Osteoblast (primary cell): ENCODE results near the gene VTN. TPM values are rescaled to one million over a fixed set of nuclear protein-coding genes. Genes with fewer than 3 reads are reported as not detected.

Experiments used
- DNase-seq: peaks from one replicate; pipeline ENCODE4 v3.0.0; 2011; ENCODE audit warnings: low spot score, mixed read lengths; ENCODE audit not compliant: insufficient read length; ENCODE audit errors: missing footprints
- H2AFZ ChIP-seq: 2 replicates; pipeline ENCODE4 v1.6.0; 2011; ENCODE audit warnings: mild to moderate bottlenecking, low read length
- H3K27ac ChIP-seq: 2 replicates; pipeline ENCODE4 v1.5.1; 2011; ENCODE audit warnings: mild to moderate bottlenecking, low read depth, low read length, moderate library complexity
- H3K27me3 ChIP-seq: 2 replicates; pipeline ENCODE4 v1.6.0; 2012; ENCODE audit warnings: mild to moderate bottlenecking, control low read depth, inconsistent platforms, low read length, moderate library complexity; ENCODE audit not compliant: insufficient read depth
- H3K36me3 ChIP-seq: 2 replicates; pipeline ENCODE4 v1.5.1; 2011; ENCODE audit warnings: mild to moderate bottlenecking, low read length, control low read depth, moderate library complexity; ENCODE audit not compliant: insufficient read depth
- H3K4me1 ChIP-seq: 2 replicates; pipeline ENCODE4 v1.5.1; 2011; ENCODE audit warnings: mild to moderate bottlenecking, low read length, control low read depth, moderate library complexity; ENCODE audit not compliant: insufficient read depth
- H3K4me2 ChIP-seq: 2 replicates; pipeline ENCODE4 v1.6.0; 2011; ENCODE audit warnings: mild to moderate bottlenecking, low read length; ENCODE audit not compliant: insufficient read depth
- H3K4me3 ChIP-seq: fragments of 200-600 bp; sonication (generic); 3 replicates; pipeline ENCODE4 v1.5.1; 2012; ENCODE audit warnings: mild to moderate bottlenecking, low read length, inconsistent platforms; ENCODE audit not compliant: insufficient read depth
- H3K79me2 ChIP-seq: 2 replicates; pipeline ENCODE4 v1.6.0; 2012; ENCODE audit warnings: mild to moderate bottlenecking, low read length, control low read depth, inconsistent platforms; ENCODE audit not compliant: insufficient read depth
- H3K9me3 ChIP-seq: 2 replicates; pipeline ENCODE4 v1.5.1; 2011; ENCODE audit warnings: low read depth, low read length, control low read depth
- H4K20me1 ChIP-seq: 2 replicates; pipeline ENCODE4 v1.6.0; 2012; ENCODE audit warnings: mild to moderate bottlenecking, low read length, control low read depth; ENCODE audit not compliant: insufficient read depth
- total RNA-seq: library from RNA; depleted of rRNA; stranded (reverse); fragments of >200 nt; gene quantifications from 2 replicates; pipeline ENCODE4 v1.2.3, GENCODE V29; 2012
- TF ChIP-seq, protein P1 (sequence below): IDR thresholded peaks from 2 replicates; pipeline ENCODE4 v1.5.1; 2011; ENCODE audit warnings: mild to moderate bottlenecking, low read depth, low read length, moderate library complexity; ENCODE audit errors: extremely low read depth

VTN gene
- total RNA-seq, 1 donor, result not detected

DNA sequence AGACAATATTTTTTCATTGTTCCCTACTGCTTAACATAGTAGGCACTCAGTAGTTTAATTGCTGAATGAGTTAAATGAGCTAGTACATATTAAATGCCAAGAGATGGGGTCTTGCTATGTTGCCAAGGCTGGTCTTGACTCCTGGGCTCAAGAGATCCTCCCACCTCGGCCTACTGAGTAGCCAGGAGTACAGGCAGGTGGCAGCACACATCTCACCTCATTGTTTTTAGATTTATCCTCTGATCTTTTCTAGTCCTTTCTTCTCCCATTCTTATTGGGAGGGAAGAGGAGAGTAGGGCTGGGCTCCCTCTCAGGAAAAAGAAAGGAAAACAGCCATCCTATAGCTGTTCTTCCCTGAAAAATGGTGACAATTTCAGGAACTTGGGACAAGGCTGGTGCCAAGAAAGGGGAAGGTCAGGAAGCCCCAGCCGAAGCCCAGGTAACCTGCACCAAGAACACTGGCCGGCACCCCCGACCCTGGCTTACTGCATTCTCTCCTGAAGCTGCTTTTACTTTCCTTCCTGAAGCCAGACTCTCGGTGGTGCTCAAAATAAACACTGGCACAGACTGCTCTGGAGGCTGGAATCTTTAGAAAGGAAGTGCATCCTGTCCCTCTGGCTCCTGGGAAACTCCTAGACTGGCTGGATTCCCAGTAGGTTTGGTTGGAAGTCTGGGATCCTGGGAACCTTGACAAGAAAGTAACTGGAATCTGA is 31.9 kb downstream of the VTN start:
- Histone ChIP-seq H3K4me2 (peak overlapping the region; percentile 51), H4K20me1 (peaks cover 35% of the 10 kb centered on the region), H3K9me3 (no peaks in the 10 kb centered on the region), H3K79me2 (peaks cover 73% of the 10 kb centered on the region), H3K27ac (peak overlapping the region; percentile 96), H3K4me1 (peaks cover 44% of the 10 kb centered on the region), H3K4me3 (peak overlapping the region; percentile 38), H2AFZ (no peak overlapping the region), H3K27me3 (no peaks in the 10 kb centered on the region), H3K36me3 (peaks cover 31% of the 10 kb centered on the region)
- TF ChIP-seq, protein P1, sequence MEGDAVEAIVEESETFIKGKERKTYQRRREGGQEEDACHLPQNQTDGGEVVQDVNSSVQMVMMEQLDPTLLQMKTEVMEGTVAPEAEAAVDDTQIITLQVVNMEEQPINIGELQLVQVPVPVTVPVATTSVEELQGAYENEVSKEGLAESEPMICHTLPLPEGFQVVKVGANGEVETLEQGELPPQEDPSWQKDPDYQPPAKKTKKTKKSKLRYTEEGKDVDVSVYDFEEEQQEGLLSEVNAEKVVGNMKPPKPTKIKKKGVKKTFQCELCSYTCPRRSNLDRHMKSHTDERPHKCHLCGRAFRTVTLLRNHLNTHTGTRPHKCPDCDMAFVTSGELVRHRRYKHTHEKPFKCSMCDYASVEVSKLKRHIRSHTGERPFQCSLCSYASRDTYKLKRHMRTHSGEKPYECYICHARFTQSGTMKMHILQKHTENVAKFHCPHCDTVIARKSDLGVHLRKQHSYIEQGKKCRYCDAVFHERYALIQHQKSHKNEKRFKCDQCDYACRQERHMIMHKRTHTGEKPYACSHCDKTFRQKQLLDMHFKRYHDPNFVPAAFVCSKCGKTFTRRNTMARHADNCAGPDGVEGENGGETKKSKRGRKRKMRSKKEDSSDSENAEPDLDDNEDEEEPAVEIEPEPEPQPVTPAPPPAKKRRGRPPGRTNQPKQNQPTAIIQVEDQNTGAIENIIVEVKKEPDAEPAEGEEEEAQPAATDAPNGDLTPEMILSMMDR, result no peak
- peak; percentile 84 for DNase-seq

DNA sequence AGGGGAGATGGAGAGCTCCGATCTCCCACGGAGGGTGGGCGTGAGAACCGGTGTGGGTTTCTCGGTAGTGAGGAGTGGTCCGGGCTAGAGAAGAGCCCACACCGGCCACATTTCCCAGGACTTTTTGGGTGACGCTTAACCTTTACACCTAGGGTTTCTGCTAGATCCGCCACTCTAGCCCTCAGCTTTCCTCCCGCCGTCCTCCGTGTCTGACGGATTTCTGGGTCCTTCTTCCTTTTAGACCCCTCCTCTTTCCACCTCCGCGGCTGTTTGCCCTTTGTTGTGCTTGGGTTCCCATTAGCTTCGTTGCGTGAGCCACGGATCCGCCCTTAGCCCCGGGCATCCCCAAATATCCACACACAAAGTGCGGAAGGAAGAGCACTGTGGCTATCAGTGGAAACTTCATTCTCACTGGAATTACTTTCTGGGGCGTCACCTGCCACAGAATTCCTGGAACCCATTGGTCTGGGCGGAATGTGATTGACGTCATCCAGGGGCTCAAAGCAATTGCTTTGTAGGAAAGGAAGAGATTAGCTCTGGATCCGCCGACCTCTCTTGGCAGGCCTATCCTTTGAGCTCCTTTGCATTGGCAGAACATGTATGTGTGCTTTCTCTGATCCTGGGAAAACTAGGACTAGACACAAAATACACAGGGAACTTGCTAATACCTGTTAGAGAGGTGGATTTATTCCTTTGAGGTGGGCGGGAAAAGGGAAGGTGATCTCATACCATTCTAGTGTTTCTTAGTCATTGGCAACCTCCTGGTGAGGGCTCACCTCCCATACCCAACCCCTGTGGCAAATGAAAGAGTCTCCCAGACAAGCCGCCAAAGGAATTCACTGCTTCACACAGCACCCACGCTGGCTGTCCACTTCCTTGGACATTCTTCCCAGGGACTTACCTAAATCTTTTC is 33.9 kb downstream of the VTN start:
- Histone ChIP-seq H3K4me1 (peaks cover 47% of the 10 kb centered on the region), H3K79me2 (peaks cover 87% of the 10 kb centered on the region), H3K36me3 (peaks cover 26% of the 10 kb centered on the region), H3K27ac (peak overlapping the region; percentile 96), H4K20me1 (peaks cover 42% of the 10 kb centered on the region), H3K9me3 (no peaks in the 10 kb centered on the region), H3K4me3 (peak overlapping the region; percentile 83), H3K27me3 (no peaks in the 10 kb centered on the region), H2AFZ (peak overlapping the region; percentile 59), H3K4me2 (peak overlapping the region; percentile 86)
- DNase-seq, result peak; percentile 75
- TF ChIP-seq, protein P1, result no peak

DNA sequence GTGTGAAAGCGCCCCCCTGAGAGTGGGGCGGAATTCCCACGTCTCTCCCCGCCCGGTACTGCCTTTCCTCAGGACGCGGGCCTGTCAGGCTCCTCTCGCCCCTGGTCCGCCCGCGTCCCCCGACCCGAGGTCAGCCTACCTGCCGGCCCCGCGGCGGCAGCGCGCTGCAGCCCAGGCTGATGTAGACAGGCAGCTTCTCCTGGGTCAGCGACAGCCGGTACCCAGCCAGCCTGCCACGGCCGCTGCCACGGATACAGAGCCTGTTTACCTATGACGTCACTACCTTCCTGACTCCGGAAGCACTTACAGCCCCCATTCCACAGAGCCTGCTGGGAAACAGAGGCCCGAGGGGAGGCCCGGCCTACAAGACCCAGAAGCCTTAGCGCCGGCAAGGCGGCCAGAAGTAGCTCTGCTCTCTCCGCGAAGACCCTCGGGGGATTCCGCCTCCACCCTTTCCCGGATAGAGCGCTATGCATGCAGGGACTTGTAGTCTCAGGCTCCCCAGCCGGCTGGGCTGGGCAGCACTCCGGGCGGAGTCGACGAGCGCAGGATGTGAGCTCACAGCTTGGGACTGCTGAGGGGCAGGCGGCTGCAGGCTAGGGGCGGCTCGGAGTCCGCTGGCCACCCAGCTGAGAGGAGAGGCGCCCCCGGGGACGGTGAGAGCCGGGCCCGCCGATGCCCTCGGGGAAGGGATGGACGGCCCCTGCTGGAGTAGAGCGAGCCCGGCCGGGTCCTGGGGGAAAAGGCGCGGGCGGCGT is 34.7 kb downstream of the VTN start, which contains the start of the genes IFT20 and TNFAIP1:
Gene IFT20, minus strand, starts transcription at position 272 of the 758 bp plus-strand sequence. CDS start 3,487 bp downstream, outside the sequence.
Gene TNFAIP1, plus strand, starts transcription at position 561 of the 758 bp plus-strand sequence. CDS start 3,761 bp downstream, outside the sequence.
- Histone ChIP-seq H3K4me1 (peaks cover 47% of the 10 kb centered on the region), H3K4me2 (peak within 1 kb of the TSS; percentile 99), H3K36me3 (peaks cover 32% of the 10 kb centered on the region), H3K4me3 (peak within 1 kb of the TSS; percentile 83), H3K79me2 (peaks cover 91% of the 10 kb centered on the region), H3K27ac (peak within 1 kb of the TSS; percentile 96), H3K27me3 (no peaks in the 10 kb centered on the region), H3K9me3 (no peaks in the 10 kb centered on the region), H2AFZ (peak within 1 kb of the TSS; percentile 69), H4K20me1 (peaks cover 43% of the 10 kb centered on the region)
- TF ChIP-seq, protein P1, result no peak
- DNase-seq, result peak; percentile 96
